IPS DF 4.7 (cell line): Measurements from ENCODE around the gene CSNK1D.

Experiments
- DNase-seq: peaks from one replicate; pipeline ENCODE4 v3.0.0-alpha.2; 2013; ENCODE audit warnings: low spot score; ENCODE audit errors: extremely low read depth

Gene CSNK1D

DNA sequence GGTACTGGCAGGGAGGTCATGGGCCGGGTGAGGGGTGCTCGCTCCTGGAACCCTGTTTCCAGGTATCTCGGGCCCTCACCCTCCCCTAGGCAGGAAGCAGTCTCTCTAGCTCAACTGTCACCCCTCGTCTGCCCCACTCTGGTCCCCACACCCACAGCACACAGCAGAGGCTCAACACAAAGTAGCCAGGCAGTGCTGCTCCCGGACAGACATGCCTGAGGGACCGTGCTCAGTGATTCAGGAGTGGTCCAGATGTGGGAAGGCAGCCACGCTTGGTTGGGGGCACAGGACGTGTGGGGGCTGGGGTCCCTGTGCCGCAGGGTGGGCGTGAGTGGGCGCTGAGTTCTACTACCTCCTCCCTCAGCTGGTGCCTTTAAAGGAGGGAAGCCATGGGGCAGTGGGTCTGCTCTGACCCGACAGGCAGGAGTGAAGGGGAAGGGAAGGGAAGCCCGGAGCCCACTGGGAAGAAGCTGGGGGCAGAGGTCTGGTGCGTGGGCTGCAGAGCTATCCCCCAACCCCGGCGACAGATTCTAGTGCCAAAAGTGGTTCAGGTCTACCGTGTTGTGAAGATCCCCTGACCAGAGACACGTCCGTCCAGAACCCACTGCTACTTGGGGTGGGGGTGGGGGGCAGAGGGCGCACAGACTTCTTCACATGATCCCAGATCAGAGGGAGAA is 32.9 kb downstream of the CSNK1D start:
- no peak for DNase-seq

DNA sequence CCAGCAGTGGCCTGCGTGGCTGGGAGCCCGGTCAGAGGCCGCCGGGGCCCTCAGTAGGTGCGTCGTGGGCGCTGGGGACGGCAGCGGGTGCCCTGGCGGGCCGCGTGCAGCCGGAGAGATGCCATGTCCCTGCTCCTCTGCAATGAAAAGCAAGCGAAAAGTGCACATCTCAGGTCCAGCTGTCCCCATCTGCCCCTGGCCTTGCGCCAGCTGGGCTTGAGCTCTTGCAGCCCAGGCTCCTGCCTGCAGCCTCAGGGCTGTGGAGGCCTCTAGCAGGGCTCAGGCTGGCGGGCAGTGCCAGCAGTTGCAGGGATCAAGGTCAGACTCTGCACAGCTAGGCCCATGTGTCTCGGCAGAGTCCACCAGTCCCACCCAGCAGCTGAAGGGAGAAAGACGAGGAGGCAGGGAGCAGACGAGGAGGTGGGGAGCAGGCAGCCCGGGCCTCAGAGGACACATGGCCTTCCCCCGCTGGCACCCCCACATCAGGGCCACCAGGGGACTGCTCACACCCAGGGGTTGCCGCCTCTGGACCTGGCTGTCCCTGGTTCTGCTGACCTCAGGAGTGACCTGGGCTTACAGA is 33.5 kb downstream of the CSNK1D start:
- no peak for DNase-seq

DNA sequence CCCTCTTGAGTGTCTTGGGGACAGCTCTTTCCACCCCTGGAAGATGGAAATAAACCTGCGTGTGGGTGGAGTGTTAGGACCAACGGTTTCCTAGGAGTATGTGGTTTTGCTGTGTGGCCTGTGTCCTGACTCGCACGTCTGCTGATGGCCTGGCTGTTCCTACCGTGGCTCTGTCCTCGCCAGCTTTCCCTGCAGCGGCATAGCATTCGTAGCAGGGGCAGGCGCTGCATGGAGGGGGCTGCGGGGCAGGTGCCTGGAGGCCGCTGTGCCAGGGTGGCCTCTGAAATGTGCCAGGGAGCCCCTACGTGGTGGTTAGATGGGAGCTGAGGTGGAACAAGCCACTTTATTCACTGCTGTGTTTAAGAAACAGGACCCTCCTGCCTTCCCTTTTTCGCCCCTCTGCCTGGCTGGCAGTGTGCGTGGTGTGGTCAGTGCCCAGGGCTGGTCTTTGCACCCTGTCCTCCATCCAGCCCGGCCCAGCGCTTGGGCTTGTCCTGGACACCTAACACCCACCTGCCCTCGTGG is 34.0 kb downstream of the CSNK1D start:
- no peak for DNase-seq

DNA sequence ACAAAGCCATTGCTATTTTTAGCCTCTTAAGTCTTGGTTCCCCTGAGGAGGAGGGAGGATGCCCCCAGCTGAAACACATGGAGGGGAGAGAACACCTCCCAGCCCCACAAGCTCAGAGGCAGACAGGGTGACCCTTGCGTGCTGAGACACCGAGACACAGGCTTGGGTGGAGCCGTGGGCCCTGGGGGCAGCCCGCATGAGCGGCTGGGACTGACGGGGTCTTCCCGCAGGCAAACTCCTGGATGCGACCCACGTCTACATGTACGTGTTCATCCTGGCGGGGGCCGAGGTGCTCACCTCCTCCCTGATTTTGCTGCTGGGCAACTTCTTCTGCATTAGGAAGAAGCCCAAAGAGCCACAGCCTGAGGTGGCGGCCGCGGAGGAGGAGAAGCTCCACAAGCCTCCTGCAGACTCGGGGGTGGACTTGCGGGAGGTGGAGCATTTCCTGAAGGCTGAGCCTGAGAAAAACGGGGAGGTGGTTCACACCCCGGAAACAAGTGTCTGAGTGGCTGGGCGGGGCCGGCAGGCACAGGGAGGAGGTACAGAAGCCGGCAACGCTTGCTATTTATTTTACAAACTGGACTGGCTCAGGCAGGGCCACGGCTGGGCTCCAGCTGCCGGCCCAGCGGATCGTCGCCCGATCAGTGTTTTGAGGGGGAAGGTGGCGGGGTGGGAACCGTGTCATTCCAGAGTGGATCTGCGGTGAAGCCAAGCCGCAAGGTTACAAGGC is 34.9 kb downstream of the CSNK1D start:
- DNase-seq = no peak

DNA sequence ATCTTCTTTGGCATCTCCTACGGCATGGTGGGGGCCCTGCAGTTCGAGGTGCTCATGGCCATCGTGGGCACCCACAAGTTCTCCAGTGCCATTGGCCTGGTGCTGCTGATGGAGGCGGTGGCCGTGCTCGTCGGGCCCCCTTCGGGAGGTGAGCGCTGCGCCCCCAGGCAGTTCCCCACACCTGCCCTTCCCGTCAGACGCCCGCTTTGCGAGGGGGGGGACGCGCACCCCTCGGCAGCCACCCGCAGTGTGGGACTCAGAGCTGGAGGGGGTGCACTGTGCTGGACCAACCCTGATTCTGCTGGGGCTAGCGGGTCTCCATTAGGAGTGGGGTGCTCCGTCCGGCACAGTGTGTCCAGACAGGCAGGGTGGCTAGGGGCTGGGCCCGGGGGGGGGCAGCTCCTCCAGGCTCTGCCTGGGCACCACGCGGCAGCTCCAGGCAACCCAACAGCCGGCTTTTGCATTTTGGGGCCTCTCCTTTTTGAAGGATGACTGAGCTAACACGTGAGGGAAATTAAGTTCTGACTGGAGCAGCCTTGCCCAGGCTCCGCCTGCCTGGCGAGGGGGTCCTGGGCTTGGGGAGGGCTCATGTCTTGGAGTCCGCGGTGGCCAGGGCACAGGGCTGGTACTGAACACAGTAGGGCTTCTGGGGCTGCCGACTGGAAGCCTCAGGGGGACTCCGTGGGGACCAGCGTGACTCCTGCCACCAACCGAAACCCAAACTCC is 35.6 kb downstream of the CSNK1D start:
- no peak for DNase-seq

DNA sequence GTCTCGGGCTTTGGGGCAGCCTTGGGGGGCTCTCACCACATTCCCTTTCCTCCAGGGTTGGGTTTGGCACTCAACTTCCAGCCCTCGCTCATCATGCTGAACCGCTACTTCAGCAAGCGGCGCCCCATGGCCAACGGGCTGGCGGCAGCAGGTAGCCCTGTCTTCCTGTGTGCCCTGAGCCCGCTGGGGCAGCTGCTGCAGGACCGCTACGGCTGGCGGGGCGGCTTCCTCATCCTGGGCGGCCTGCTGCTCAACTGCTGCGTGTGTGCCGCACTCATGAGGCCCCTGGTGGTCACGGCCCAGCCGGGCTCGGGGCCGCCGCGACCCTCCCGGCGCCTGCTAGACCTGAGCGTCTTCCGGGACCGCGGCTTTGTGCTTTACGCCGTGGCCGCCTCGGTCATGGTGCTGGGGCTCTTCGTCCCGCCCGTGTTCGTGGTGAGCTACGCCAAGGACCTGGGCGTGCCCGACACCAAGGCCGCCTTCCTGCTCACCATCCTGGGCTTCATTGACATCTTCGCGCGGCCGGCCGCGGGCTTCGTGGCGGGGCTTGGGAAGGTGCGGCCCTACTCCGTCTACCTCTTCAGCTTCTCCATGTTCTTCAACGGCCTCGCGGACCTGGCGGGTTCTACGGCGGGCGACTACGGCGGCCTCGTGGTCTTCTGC is 36.3 kb downstream of the CSNK1D start:
- DNase-seq = no peak

DNA sequence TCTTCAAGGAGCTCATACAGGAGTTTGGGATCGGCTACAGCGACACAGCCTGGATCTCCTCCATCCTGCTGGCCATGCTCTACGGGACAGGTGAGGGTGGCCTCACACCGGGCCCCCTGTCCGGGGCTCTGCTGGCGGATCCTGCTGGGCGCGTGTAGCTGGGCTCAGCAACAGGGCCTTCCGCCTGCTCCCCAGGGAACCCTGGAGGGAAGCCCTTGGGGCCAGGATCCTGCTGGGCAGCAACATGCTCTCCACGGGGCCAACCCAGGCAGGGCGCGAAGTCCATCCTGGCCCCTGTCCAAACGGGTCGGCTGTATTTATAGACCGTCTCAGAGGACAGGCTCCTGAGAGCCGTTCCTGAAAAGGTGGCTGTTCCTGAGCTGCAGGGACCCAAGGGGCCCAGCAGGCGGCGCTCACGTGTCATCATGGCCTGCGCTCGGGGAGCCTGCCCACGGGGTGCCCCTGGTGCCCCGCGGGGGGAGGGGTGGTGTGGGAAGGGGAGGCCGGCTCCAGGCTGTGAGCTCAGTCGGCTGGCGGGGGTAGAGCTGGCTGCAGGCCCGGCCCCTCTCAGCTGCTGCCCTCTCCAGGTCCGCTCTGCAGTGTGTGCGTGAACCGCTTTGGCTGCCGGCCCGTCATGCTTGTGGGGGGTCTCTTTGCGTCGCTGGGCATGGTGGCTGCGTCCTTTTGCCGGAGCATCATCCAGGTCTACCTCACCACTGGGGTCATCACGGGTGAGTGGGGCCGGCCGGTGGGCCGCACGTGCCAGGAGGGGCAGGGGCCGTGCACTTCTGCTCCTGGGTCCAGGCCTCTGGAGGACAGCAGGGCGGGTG is 37.1 kb downstream of the CSNK1D start:
- no peak for DNase-seq

DNA sequence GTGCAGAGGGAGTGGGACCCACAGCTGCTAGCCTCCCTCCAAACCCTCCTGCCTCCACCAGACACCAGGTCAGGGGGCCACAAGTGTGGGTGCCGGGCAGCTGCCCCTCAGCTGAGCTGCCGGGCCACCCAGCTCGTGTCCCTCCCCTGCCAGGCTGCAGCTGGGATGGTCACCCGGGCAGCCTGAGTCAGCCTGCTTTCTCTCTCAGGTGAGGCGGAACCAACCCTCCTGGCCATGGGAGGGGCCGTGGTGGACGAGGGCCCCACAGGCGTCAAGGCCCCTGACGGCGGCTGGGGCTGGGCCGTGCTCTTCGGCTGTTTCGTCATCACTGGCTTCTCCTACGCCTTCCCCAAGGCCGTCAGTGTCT is 37.7 kb downstream of the CSNK1D start:
- DNase-seq = no peak

DNA sequence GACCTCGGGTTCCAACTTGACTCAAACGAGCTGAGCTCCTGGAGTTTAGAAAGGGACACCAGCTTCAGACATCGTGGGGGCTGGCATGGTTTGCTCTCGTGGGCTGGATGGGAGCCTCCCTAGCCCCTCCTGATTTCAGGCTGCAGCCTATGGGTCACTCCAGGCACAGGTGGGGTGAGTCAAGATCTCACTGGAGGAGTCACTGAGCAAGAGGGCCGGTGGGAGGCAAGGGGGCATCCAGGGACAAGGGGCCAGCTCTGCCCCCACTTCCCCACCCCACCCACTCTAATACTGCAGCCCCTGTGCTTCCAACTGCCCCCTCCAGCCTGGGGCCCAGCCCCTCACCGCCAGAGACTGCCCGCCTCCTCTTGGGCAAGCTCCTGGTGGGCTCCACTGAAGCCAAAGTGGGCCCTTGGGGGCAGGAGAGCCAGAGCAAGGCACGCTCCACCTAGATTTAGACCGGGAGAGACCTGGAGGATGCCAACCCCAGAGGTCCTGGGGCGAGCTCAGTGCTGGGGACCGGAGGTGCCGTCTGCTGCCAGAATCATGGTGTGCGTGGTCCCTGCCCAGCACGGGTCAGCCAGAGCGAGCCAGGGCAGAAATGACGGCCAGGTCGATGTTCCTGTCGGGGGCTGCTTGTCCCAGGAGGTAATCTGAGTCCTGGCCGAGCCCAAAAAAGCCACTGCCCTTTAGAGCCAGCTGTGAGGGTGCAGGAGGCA is 38.3 kb downstream of the CSNK1D start:
- no peak for DNase-seq

DNA sequence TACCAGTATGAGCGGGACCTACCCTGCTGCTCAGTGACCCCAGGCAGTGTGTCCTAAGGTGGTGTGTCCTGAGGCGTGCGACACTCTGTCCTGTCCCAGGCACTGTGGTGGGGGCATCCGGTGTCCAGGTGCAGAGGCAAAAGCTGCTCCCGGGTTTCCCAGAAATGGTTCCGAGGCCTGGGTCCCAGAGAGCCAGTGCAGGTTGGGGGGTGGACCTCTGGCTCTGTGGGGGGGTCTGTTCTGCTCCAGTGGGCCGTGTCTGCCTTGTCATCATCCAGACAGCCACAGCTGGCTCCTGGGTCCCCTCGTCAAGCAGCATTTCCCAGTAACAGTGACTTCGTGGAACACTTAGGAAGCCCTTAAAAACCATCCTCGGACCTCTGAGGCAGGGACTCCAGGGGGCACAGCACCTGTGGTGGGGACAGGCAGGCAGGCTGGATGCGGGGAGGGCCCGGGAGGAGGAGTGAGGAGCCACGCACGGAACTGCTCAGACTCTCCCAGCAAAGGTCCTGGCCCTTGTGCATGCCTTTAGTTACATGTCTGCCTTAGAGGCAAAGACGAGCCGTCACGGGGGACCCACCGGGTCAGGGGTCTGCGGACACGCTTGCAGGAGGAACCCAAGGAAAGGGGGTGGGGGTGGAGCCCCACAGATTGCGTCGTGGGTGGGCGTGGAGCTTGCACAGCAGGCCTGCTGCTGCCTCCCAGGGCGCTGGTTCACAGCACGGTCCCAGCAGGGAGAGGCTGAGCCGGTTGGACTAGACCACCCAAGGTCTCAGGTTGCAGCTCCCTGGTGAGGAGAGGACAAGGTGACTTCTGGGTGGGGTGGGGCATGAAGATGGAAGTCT is 39.1 kb downstream of the CSNK1D start:
- DNase-seq = no peak

DNA sequence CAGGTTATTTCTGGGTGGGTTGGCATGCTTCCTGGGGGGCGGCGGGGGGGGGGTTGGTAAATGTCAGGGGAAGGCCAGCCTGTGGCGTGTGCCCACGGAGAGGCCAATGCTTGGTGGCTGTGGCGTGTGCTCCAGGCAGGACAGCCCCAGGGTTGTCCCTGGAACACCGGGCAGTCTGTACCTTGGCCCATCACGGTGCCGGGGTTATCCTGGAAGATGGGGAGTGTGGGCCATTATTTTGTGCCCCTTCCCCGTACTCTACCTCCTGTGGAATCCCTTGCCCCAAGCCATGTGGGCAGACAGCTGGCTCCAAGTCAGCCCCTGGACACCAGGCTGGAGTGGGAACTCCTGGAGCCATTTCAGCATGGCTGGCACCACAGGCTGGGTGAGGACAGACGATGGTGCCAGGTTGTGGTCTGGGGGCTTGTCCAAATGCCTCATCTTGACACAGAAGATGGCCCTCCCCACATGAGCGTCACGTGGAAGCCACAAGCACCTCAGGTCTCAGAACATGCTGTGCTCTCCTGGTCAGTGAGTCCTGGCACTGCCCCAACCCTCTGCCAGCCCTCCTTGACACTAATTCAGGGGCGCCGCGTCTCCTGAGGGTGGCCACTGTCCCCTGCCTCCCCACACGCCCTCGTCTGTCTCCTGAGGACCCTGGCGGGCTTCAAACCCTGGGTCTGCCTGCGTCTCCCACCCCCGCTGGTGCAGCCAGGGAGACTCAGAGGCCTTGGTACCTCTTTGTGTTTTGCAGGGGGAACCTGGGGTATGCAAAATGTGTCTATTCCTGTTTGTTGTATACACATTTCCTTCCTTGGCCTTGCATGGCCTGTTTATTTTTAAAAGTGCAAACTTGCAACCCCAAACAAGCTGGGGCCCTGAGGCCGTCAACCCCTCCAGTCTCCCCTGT is 40.4 kb downstream of the CSNK1D start:
- no peak for DNase-seq

DNA sequence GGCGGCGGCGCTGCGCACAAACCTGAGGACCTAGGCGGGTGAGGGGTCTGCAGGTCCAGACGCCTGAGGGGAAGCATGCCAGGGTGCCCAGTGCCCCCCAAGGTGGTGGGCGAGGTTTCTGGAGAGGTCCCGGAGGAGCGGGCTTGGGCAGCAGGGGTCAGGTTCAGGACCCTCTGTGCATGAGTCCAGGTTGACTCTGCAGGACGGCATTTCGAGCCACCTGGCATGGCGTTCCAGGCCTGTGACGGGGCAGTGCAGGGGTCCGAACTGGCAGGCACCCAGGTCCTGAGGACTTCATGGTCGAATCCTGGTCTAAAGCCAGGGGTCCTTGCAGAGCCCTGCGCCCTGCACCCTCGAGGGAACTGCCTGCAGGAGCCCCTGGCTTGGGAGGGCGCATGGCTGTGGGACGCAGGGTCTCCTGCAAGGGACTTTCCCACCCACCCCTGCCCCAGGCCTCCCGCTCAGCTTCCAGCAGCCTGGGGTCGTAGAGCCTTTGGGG is 41.1 kb downstream of the CSNK1D start:
- no peak for DNase-seq

DNA sequence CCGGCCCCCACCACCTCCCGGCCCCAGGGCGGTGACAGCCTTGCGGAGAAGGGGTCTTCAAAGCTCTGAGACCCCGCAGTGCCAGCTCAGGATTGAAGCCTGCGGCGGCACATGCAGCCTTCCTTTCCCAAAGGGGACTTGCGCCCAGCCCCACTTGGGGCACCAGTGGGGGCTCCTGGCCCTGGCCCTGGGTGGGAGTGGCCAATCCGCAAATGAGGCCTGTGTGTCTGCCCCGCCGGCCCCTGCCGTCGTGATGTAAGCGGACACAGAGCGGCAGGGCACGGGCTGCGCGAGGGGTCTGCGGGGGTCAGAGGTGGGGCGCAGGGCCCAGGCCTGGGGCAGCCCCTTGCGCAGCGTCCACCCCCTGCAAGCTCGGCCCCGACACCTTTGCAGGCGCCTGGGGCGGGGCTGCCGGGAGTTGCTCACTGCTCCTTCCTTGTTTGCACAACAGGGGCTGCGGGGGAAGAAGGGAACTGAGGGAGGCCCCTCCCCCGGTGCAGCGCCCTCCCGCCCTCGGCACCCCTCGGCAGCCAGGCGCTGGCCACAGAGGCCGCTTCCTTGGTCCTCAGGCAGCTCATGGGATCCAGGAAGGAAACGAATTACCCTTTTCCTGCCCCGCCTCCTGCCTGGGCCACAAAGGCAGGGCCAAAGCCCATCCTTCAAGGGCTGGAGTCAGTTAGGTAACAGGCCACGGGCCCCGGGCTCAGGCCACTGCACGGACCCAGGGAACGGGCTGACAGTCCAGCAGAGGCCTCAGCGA is 41.8 kb downstream of the CSNK1D start:
- no peak for DNase-seq

DNA sequence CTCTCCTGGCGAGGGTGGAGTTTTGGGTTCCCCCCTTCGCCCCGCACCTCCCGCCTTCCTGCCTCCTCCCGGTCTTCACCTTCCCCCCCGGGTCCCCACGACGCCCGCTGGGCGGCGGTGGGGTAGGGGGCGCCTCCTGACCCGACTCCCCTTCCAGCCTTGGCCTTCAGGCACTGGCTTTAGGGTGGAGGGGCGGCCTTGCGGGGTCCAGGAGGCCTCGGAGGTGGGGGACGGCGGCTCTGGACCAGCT is 42.3 kb downstream of the CSNK1D start:
- no peak for DNase-seq

DNA sequence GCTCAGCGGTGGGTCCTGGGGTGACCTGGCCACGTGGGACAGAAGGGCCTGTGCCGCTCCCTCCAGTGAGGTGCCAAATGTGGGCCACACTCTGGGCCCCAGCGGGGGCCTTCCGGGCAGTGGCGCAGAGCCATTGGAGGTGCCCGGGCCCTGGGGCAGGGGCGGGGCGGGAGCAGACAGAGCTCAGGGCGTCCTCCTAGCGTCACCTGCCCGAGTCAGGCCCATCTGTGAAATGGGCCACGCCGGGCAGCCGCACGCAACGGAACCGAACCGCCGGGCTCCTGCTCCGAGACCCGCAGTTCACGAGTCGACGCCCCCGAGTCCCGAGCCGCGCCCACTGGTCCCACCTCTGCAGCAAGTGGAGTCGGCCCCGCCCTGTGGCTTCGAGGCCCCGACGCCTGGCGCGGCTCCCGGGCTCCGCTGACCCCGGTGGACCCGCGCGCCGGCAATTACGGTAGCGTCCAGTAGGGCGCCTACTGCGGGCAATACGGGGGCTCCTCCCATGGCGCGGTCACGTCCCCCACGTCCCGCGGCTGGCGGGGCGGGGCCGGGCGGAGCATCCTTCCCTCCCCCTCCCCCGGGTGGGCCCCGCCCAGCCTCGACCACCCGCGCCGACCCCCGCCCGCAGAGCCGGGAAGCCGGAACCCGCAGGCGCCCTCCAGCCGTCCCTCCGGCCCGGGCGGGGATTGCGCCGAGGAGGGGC is 42.7 kb downstream of the CSNK1D start:
- no peak for DNase-seq

DNA sequence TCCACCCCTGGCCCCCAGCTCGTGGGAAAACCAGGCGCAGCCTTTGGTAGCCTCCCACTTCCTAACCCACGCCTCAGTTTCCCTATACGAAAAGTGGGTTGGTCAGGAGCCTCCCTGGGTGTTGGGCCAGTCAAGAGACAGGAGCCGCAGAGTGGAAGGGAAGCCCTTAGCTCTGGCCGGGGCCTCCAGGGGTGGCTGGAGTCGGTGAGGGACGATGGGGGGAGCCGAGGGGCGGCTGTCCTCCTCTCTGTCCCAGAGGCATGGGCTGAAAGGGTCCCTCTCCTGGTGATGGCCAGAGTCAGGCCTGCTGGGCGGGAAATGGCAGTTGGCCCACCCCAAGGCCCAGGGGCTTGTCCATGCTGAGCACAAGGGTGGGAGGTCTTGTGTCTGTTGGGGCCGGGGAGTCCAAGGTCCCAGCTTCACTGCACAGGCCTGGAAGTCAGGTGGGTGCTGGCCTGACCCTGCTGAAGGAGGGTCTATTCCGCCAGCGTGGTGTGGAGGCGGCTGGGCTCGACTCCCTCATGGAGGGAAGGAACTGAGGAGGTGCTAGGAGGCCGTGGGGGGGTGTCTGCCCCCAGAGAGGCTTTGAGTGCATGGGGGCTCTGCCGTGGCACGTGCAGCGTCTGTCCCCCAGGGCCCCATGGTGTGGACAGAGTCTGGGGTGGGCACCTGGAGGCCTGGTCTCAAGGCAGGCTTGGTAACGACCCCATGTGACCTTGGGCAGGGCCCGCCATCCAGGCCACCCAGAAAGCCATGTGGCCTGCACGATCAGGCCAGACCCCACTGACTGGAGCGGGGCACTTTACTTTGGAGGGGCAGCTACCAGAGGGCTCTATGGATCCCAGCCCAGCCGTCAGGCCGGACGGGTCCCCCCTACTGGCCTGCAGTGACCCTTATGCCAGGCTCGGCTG is 43.5 kb downstream of the CSNK1D start:
- no peak for DNase-seq
